Measurements from ENCODE around the gene KIF23.

Gene KIF23

DNA sequence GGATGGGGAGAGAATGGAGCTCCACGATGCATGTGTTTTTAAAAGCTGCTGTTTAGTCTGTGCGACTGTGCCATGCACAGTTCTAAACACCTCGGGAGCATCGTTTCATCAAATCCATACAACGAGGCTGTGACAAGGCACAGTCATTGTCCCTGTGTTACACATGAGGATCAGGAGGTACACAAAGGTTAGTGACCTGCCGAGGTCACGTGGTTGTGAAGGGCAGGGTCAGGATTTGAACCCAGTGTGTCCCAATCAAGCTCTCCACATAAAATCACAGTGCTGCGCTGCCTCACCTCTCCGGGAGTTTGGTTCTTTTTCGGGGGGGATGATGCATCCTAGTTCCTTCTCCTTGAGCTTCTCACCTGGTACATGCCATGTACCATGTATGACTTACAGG, 18.7 kb upstream of the KIF23 start:
- DNase-seq: no peak

DNA sequence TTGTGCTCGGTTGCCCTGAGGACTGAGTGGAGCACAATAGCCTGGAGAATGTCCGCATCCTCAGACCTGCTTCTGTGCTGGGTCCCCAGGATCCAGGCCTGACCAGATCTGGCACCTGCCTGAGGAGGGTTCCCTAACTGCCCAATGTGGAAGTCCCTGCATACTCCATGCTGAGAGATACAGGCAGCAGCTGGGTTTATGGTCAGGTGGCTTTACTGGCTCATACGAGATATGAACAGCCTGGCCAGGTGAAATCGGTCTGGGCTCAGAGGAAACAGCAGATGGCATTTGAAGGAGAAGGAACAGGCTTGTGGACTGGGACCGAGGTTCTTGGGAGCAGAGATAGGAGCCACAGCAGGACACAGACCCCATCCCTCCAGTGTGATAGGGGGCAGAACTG, 18.2 kb upstream of the KIF23 start:
- DNase-seq: no peak

DNA sequence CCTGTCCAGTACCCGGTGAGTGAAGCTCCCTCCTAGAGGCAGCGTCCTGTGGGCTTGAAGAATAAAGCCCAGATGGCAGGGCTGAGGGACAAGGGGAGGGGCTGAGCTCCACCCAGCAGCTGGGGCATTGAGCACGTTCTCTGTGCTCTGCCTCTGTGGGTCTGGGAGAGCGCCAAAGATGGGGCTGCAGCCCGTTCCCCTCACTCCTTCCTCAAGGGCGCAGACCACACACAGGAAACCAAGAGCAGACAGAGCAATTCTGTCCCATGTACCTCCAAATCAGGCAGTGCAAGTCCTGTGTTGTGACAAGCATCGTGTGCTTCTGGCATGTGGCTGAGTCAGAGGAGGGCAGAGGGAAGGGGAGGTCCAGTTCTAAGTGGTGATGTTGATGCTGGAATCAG, 15.7 kb upstream of the KIF23 start:
- no peak for DNase-seq

DNA sequence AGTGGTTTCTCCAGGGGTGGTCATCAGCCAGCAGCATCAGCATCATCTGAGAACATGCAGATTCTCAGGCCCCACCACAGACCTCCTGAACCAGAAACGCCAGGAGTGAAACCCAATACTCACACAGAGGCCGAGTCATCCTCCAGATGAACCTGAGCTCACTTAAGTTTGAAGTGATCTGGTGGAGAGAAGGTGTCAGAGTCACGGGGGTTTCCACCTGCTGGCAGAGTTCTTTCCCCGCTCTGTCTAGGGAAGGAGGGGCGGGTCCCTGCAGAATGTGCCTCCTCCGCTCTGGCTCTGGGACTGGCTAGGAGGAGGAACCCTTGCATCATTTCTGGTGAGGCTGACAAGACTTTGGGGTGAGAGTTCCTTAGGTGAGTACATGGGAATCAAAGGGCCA, 13.3 kb upstream of the KIF23 start:
- DNase-seq: no peak

DNA sequence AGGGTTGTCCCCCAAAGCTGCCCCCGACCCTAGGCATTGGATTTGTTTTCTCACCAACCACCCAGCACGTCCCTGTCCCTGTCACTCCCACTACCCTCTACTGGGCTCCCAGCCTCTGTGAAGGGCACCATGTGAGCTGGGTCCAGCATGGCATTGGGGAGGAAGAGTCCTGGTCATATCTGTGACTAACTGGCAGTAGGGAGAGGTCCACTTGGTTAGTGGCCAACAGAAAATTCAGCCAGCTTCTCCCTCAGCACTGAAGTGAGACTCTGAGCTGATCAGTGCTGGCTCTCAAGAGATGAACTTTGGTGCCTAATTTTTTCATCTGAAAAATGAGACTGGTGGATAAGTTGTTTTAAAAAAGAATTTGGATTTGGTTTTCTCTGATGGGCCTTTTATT, 11.3 kb upstream of the KIF23 start:
- DNase-seq: no peak

DNA sequence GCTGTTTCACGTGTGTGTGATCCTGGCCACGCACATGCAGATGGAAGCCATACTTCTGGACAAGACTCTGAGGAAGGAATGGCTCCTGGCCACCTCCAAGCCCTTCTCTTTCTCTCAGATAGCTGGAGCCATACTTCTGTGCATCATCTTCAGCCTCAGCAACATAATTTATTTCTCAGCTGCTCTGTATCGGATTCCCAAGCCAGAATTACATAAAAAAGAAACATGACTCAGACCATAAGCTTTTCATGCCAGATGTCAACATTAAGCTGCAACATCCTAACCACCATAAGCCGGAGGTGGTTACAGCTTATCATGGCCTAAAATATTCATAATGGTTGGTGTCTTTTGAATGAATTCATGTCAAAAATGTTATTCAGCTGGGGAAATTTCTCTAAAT, 10.6 kb upstream of the KIF23 start:
- DNase-seq: no peak

DNA sequence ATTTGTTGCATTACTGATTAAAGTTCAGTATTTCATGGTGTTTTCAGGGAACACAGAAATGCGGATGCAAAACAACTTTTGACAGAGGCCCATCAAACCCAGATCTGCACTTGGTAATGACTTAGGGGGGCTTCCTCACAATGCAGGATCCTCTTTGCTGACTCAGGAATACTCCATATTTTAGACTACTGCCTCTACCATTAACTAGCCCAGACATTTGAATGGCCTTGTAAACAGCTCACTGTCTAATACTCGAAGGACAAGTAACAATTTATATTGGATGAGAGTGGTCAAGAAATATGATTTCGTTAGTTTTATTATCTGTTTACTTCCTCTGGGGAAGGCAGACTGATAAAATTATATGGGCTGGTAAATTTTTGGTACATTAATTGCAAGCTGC, 9.0 kb upstream of the KIF23 start:
- DNase-seq: no peak

DNA sequence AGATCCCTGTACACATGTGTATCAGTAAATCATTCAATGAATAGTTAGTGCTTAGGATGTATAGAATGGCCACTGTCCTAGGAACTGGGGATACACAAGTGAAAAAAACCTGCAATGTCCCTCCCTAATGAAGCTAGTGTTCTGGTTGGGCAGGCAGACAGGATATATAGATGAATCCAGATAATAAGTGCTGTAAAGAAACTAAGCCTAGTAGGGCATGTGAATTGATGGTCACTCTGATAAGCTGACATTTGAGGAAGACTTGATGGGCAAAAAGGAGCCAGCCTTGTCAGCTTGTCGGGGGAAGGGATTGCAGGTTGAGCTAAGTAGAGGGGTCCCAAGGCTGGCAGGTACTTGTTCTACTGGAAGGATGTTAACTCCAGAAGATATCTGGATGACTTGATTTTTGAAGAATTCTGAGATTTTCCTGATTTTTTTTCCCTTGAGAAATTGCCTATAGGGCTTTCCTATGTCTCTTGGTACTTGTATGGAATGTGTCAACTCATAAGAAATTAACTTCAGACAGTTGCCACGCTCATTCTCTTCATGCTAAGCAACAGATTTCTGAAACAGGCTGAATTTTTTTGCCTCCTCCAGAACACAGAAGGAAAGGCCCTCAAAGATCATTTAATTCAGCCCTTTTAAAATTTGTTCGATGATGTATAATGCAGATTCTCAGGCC, 6.3 kb upstream of the KIF23 start:
- no peak for DNase-seq

DNA sequence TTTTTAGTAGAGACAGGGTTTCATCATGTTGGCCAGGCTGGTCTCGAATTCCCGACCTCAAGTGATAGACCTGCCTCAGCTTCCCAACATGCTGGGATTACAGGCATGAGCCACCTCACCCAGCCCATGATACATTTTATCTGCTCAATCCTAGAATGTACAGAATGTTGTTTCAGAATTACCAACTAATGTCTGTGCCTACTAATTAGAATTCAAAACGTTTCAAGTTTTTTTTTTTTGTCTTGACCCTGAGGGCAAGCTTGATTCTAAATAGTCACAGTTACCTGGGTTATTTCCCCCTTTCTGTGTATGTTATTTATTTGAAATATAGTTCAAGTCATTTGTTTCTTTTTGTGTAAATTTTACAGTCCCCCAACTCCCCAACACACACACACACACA, 5.3 kb upstream of the KIF23 start:
- no peak for DNase-seq

DNA sequence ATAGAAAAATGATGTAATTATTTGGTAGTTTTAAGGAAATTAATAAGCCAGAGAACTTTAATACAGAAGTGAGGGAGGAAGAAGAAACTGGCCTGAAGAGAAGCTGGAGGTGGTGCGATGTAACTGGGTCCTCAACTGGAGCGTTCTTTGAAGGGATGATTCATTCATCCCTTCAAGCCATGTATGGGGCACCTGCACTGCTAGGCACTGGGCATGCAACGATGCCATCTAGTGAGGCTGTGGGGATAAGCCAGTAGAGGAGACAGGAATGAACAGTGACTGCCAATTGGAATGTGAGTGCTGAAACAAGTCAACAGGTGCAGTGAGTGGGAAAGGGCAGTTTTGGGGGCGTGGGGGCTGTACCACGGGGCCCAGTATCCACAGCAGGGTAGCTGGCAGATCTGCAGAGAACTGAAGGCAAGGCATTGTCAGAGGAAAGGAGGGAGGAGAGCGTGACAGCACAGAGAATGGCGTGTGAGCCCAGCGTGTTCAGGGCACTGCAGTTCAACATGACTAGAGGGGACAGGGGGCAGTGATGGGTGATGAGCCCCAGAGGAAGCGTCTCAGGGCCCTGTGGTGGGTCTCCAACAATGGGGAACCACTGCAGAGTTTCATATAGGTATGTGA, 3.8 kb upstream of the KIF23 start:
- no peak for DNase-seq

DNA sequence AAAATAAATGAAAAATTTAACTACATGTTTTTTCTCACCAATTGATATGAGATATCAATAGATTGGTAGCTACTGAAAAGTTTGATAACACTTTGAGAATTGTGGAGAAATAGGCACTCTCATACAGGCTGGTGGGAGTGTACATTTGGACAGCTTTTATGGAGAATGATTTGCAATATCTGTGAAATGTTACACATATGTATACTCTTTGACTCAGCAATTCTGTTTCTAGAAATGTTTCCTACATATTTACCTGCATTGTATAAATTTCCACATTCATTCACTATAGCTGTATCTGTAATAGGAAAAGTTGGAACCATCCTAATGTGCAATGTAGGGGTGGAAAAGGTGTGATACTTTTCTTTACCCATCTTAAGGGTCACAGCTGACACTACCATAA, 1.9 kb upstream of the KIF23 start:
- DNase-seq: no peak

DNA sequence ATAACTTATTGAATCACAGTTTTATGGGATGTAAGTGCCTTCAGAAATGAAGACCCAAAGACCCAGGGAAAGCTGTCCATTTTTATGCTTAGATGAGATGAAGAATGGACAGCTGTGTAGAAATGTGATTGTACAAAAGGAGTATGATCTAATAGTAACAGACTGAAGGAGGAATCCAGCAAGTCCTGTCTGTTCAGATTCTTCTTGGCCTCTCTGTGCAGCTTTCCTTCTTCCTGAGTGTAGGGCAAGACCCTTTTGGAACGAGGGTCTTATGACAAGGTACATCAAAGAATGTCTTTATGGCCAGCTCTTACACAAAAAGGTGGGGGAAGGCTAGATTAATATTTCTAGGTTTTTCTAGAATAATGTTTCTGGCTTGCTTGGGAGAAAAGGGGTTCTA, 1.4 kb upstream of the KIF23 start:
- no peak for DNase-seq

DNA sequence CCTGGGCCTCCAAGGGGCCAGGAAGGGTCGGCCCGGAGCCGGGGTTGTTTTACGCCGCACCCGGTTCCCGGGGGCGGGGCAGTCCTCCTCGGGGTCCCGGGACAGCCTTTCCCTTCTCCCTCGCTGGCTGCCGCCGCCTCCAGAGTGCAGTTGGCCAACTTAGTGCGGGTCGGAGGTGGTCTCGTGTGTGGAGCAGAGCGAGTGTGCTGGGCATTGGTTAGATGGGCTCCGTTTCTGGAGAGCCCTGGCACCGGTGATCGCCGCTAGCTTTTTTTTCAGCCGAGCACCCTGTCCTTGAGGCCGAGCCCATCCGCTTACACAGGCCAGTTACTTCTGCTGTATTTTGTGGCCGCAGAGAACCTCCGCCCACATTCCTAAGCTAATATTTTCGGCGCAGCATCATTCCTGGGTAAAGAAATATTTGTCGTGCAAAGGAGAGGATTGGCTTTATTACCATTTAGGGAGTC, 585 bp downstream of the KIF23 start:
- no peak for DNase-seq

DNA sequence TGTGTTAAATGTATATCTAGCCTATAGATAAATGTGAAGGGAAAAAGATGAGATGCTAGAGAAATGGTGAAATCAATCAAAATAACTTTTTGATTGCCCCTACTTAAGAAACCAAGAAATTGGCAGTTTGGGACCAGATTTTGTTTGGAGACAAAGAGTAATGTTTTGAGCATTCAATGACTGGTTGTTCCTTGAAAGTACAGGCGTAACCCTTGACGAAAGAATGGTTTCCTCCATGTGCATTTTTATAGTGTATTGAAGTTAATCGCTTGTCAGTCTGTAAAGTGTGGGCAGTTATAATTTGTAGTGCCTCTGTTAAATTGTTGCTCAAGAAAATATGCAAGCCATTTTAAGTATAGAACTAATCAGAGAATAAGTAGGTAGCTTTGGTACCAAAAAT, 1.2 kb downstream of the KIF23 start:
- DNase-seq: no peak

DNA sequence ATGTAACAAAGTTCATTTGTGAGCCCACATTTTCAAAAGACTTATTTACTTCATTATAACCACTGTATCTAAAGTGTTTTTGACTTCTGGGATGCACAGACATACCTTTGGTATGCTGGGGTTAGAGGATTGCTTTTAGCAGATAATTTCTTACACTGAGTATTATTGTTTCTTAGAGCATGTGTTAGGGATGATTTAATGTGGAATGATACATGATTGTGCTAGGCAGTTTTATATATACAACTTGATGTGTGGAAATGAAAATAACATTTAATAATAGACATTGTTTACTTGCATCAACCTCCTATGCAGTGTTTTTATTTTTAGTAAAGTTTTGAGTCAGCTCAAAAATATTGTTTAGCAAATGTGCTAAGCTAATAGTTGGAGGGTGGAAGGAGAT, 3.4 kb downstream of the KIF23 start:
- DNase-seq: no peak

DNA sequence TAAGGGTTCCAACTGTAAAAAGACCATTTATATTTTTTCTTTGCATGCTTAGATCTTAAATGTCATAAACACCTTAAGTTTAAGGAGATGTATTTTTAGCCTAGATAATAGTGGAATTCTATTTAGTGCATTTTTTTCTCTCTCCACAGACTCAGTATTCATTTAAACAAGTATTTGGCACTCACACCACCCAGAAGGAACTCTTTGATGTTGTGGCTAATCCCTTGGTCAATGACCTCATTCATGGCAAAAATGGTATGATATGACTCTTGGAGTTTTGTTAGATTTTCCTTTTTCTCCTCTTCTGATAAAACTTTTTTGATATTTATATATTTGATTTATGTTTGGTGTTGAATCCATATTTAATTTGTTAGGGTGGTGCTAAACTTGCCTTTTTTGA, 7.3 kb downstream of the KIF23 start:
- DNase-seq: no peak

DNA sequence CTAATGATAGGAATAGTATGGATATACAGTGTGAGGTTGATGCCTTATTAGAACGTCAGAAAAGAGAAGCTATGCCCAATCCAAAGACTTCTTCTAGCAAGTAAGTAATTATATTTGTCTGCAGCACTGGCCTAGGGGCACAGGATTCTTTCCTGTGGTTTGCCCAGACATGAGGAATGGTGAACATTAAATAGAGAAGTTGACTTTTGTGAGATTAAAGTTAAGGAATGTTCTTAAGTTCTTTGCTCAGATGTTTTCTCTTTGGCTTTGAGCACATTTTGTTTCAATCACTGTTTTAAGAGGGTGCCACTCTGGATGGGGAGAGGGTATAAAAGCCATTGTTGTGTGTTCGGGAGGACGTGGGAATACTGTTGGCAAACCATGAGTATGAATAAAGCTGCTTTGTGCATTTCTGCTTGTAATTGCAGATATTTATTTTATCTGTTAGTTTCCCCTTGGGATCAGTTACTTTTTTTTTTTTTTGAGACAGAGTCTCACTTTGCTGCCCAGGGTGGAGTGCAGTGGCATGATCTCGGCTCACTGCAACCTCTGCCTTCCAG, 8.3 kb downstream of the KIF23 start:
- DNase-seq: no peak

DNA sequence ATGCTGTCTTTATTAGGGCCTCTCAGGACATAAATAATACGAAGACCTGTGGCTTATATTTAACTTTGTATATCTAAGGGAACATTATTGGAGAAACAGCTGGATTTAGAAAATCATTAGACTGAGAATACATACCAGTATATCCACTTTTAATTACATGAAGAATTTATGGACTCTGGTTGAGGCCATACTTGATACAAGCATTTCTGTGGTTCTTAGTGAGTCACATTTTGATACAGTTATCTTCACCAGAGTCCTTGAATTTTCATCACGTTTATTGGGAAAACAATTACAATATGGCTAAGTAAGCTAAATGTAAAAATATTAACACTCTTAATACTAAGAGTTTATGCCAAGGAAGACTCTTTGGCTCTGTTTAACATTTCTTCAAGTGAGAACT, 9.9 kb downstream of the KIF23 start:
- DNase-seq: no peak

DNA sequence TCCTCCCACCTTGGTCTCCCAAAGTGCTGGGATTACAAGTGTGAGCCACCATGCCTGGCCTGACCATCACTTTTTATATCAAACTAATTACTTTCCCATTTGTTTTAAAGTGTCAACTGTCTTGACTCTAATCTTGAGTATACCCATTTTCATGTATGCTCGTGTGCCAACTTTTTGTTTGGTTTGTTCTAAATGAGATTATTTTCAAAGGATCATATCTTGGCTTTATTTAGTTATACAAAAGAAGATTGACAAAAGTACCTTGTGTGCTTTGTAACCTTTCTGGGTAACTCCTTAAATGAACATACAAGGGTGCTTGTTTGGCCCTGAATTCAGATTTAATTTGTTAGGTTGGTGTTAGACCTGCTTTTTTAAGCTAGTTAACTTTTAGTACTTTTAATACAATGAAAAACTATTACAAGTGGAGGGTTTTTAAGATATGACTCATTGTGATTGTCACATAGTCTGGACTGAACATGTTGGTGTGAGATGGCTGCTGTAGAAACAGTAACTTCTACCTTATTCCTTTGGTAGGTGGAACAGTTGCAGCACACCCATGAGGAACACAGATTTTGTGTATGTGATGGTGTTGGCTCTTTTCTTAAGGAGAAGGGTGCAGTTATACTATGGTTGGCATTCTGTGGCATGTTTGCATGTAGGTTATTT, 10.7 kb downstream of the KIF23 start:
- no peak for DNase-seq

DNA sequence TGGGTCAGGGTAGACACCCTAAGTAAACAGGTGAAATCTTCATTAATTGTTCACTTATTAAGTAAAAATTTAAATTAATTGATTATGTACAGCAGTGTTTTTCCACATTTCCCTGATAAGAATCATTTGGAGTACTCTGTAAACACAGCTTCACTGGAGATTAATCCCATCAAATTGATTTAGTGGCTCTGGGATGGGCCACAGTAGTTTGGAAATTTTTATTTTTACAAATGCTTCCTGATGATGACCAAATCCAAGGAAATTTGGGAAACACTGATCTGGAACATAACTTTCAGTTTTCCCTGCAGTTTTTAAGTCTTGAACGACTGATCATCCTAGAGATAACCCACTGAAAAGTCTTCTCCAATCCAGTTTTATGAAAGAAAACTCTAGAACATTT, 19.7 kb downstream of the KIF23 start:
- no peak for DNase-seq

DNA sequence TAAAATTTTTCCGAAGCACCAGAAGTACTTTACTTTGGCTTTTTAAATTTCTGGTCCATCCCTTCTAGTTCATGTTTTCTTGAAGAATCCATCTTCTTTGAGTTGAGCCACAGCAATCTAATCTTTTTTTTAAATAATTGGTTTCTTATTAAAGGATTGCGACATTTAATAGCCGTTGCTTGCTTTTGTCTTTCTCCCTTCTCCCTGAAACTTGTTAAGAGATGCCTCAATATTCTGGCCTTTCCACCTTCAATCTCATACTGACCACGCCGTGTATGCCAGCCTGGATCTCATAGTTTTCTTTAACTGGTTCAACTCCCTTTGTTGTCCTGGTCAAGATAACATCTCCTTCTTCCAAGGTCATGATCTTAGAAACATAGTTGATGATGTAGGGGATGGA, 20.1 kb downstream of the KIF23 start:
- no peak for DNase-seq

DNA sequence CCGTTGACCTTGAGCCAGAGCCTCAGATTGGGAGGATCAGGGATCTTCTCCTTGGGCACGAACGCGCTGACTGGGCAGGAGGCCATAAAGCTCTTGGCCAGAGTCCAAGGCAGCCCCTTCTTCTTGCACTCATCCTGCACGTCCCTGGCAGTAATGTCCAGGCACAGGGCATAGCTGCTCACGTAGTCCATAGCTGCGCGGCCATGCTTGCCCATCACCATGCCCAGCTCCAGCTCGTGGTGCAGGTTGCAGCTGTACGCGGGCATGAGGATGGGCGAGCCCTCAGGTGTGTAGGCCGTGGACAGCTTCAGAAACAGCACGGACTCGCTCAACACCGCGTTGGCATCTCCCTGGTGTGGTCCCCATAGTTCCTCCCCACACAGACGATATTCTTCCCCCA, 20.5 kb downstream of the KIF23 start:
- DNase-seq: no peak

DNA sequence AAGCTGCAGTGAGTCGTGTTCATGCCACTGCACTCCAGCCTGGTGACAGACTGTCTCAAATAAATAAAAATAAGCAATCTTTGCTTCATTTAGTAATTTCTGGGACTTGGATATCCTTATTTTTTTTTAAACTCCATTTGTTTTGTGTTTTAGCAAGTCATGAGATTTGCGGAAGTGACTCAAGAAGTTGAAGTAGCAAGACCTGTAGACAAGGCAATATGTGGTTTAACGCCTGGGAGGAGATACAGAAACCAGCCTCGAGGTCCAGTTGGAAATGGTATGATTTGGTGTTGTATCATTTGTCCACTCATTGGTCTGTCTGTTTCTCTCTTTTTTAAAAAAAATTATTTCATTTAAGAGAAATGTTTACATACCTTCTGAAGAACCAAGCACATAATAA, 21.8 kb downstream of the KIF23 start:
- no peak for DNase-seq

DNA sequence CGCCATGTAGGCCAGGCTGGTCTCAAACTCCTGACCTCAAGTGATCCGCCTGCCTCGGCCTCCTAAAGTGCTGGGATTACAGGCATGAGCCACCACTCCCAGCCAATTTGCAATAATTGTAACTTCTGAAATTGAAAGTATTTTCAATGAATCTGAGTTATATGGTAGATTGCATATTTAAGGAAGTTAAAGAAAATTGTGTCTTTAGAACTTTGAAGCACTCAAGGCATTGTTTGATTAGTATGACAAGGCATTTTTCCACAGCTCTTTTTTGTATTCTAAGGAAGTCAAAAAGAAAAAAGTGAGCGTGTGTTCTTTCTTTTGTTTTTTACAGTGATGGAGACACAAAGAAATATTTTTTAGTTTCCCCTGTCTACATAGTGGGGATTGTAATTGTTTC, 22.8 kb downstream of the KIF23 start:
- no peak for DNase-seq
